Suprapubic skin (tissue), 3 donors: ENCODE data around the gene SRSF10.

Source experiments
- CTCF ChIP-seq, 2 donors: fragments of 200-600 bp in 1 of 2; fragments of 450-650 bp in 1 of 2; sonication (generic) in 1 of 2; IDR thresholded peaks; one replicate each; pipeline ENCODE4 v1.5.1; 2016 to 2019; ENCODE audit warnings: antibody characterized with exemption in 2 of 2, mild to moderate bottlenecking in 1 of 2, moderate library complexity in 1 of 2
- POLR2A ChIP-seq, 2 donors: fragments of 450-650 bp; IDR thresholded peaks; one replicate each; pipeline ENCODE4 v1.6.1; 2017; ENCODE audit warnings: antibody characterized with exemption in 2 of 2, mild to moderate bottlenecking in 2 of 2, moderate library complexity in 2 of 2

- TF ChIP-seq POLR2A (IDR thresholded peaks at IDR 0.05) (no peak), CTCF (IDR thresholded peaks at IDR 0.05) (no peak)
Measured at GRCh38 chr1:23979387-23979880, 693 bp downstream of the SRSF10 start.
